B cell (primary cell): ENCODE measurements around the gene TENT5C.

Experiments
- CTCF ChIP-seq: fragments of 200-600 bp; IDR thresholded peaks from one replicate; pipeline ENCODE4 v1.8.0; 2022; ENCODE audit warnings: antibody characterized with exemption, mild to moderate bottlenecking
- EZH2 ChIP-seq: IDR thresholded peaks from 2 replicates; pipeline ENCODE4 v1.6.1; 2012; ENCODE audit warnings: borderline replicate concordance, low read depth, mild to moderate bottlenecking, moderate library complexity, low read length; ENCODE audit not compliant: insufficient read depth, poor library complexity, severe bottlenecking

GRCh38 chr1:117609471-117609911, 3.6 kb downstream of the TENT5C start:
- TF ChIP-seq CTCF, result no peak
- TF ChIP-seq EZH2, result no peak
